ENCODE measurements around the gene NPBWR2. TPM values are rescaled to one million over a fixed set of nuclear protein-coding genes. Genes with fewer than 3 reads are reported as not detected.

NPBWR2 gene
- polyA plus RNA-seq, 1 donor (not counting 4 experiments of a cell fraction or from before 2014, with no cell fraction given), result not detected

- H3K9me1 ChIP-seq (ENCODE audit: control insufficient read depth, extremely low read depth, insufficient read depth, low read length), result no peaks in the 10 kb centered on the region
- H3K79me2 ChIP-seq (ENCODE audit: control insufficient read depth, insufficient read depth, low read length), result no peaks in the 10 kb centered on the region
- H2AFZ ChIP-seq (ENCODE audit: control insufficient read depth, low read length), result no peak overlapping the region
- H3K27me3 ChIP-seq (ENCODE audit: control insufficient read depth, extremely low read depth, insufficient read depth, low read length), result peaks cover 3% of the 10 kb centered on the region
- no peaks in the 10 kb centered on the region for H3K9me3 ChIP-seq (ENCODE audit: control insufficient read depth, low read depth, low read length)
- H3K36me3 ChIP-seq (ENCODE audit: control insufficient read depth in 2 of 2, extremely low read depth in 1 of 2, insufficient read depth in 2 of 2, low read length in 2 of 2), result no peaks in the 10 kb centered on the region
- no peak for DNase-seq (ENCODE audit: low read depth, low spot score)
- no peak overlapping the region for H3K9ac ChIP-seq (ENCODE audit: control insufficient read depth, extremely low read depth, insufficient read depth, low read length)
- TF ChIP-seq, protein P1, sequence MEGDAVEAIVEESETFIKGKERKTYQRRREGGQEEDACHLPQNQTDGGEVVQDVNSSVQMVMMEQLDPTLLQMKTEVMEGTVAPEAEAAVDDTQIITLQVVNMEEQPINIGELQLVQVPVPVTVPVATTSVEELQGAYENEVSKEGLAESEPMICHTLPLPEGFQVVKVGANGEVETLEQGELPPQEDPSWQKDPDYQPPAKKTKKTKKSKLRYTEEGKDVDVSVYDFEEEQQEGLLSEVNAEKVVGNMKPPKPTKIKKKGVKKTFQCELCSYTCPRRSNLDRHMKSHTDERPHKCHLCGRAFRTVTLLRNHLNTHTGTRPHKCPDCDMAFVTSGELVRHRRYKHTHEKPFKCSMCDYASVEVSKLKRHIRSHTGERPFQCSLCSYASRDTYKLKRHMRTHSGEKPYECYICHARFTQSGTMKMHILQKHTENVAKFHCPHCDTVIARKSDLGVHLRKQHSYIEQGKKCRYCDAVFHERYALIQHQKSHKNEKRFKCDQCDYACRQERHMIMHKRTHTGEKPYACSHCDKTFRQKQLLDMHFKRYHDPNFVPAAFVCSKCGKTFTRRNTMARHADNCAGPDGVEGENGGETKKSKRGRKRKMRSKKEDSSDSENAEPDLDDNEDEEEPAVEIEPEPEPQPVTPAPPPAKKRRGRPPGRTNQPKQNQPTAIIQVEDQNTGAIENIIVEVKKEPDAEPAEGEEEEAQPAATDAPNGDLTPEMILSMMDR (optimal IDR thresholded peaks at IDR 0.05 in 1 of 3, IDR thresholded peaks at IDR 0.05 in 1 of 3, conservative IDR thresholded peaks at IDR 0.05 in 1 of 3; ENCODE audit: extremely low read depth in 1 of 3, insufficient read depth in 2 of 3, low read length in 3 of 3), result no peak
- no peak for TF ChIP-seq EZH2 (IDR thresholded peaks at IDR 0.05; ENCODE audit: low read length)
- no peak overlapping the region for H3K4me2 ChIP-seq (ENCODE audit: control insufficient read depth, extremely low read depth, insufficient read depth, low read depth, low read length)
- no peak for FAIRE-seq
- no peak overlapping the region for H3K4me3 ChIP-seq (ENCODE audit: control insufficient read depth in 2 of 3, extremely low read depth in 1 of 3, insufficient read depth in 2 of 3, low read depth in 1 of 3, low read length in 3 of 3)
- dilution Hi-C loops (cut with MboI; ENCODE audit: extremely low pct_ligation_motif_present, low sequenced_read_pairs), result no loop called here
- H3K27ac ChIP-seq (ENCODE audit: control insufficient read depth, insufficient read depth, low read length), result no peak overlapping the region
- no peaks in the 10 kb centered on the region for H3K4me1 ChIP-seq (ENCODE audit: control insufficient read depth, extremely low read depth, insufficient read depth, low read length)
- H4K20me1 ChIP-seq (ENCODE audit: control insufficient read depth, extremely low read depth, insufficient read depth, low read length), result no peaks in the 10 kb centered on the region
Measured at GRCh38 chr20:64139199-64140060, 32.1 kb upstream of the NPBWR2 start.

DNA sequence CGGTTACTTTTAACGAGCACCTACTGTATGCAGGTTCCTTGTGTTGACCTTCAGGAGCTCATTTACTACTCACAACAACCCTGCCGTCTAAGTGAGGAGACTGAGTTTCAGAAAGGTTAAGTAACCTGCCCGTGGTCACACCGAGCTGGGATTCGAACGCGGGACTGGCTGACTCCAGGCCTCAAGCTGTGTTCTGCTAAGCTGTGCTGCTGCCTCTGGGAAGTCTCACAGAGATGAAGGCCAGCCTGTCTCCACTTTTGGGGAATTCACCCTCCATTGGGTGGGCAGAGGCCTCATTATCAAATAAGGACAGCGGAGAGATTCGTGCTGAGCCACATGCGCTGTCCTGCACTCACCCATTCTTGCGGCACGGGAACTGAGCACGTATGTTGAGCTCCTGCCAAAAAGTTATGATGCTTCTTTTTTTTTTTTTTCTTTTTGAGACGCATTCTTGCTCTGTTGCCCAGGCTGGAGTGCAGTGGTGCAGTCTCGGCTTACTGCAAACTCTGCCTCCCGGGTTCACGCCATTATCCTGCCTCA lies 31.0 kb upstream of the NPBWR2 start:
- H3K36me3 ChIP-seq (ENCODE audit: control insufficient read depth in 2 of 2, extremely low read depth in 1 of 2, insufficient read depth in 2 of 2, low read length in 2 of 2), result no peaks in the 10 kb centered on the region
- FAIRE-seq (no peak), DNase-seq (ENCODE audit: low read depth, low spot score) (no peak)
- H3K4me1 ChIP-seq (ENCODE audit: control insufficient read depth, extremely low read depth, insufficient read depth, low read length), result no peaks in the 10 kb centered on the region
- no peak overlapping the region for H3K9ac ChIP-seq (ENCODE audit: control insufficient read depth, extremely low read depth, insufficient read depth, low read length)
- H4K20me1 ChIP-seq (ENCODE audit: control insufficient read depth, extremely low read depth, insufficient read depth, low read length), result no peaks in the 10 kb centered on the region
- dilution Hi-C loops (cut with MboI; ENCODE audit: extremely low pct_ligation_motif_present, low sequenced_read_pairs), result no loop called here
- no peak overlapping the region for H2AFZ ChIP-seq (ENCODE audit: control insufficient read depth, low read length)
- no peaks in the 10 kb centered on the region for H3K9me1 ChIP-seq (ENCODE audit: control insufficient read depth, extremely low read depth, insufficient read depth, low read length)
- H3K4me3 ChIP-seq (ENCODE audit: control insufficient read depth in 2 of 3, extremely low read depth in 1 of 3, insufficient read depth in 2 of 3, low read depth in 1 of 3, low read length in 3 of 3), result no peak overlapping the region
- H3K9me3 ChIP-seq (ENCODE audit: control insufficient read depth, low read depth, low read length), result no peaks in the 10 kb centered on the region
- peaks cover 3% of the 10 kb centered on the region for H3K27me3 ChIP-seq (ENCODE audit: control insufficient read depth, extremely low read depth, insufficient read depth, low read length)
- TF ChIP-seq, protein P1 (optimal IDR thresholded peaks at IDR 0.05 in 1 of 3, IDR thresholded peaks at IDR 0.05 in 1 of 3, conservative IDR thresholded peaks at IDR 0.05 in 1 of 3; ENCODE audit: extremely low read depth in 1 of 3, insufficient read depth in 2 of 3, low read length in 3 of 3), result no peak
- no peak for TF ChIP-seq EZH2 (IDR thresholded peaks at IDR 0.05; ENCODE audit: low read length)
- no peak overlapping the region for H3K4me2 ChIP-seq (ENCODE audit: control insufficient read depth, extremely low read depth, insufficient read depth, low read depth, low read length)
- H3K79me2 ChIP-seq (ENCODE audit: control insufficient read depth, insufficient read depth, low read length), result no peaks in the 10 kb centered on the region
- H3K27ac ChIP-seq (ENCODE audit: control insufficient read depth, insufficient read depth, low read length), result no peak overlapping the region

Data from keratinocyte (primary cell).